K562 (cell line): ENCODE results near the gene AURKB. TPM values are rescaled to one million over a fixed set of nuclear protein-coding genes. Genes with fewer than 3 reads are reported as not detected.

Experiments used
- ATAC-seq: fragments of 200-7000 bp; cut with Tn5 transposase; 3 replicates; pipeline ENCODE4 v1.9.1; 2020; ENCODE audit warnings: moderate library complexity
- BruUV-seq: library from RNA; stranded (reverse); fragments of 400-500 nt; replicated peaks from 2 replicates; lab custom pipeline; 2021; lab: Mats Ljungman, UMichigan
- CTCF ChIA-PET: fragments of 300-600 bp; formaldehyde crosslinking; extraction: SDS; loops from one replicate; lab custom pipeline; 2021; ENCODE audit warnings: low intra/inter-chr PET ratio; lab: Yijun Ruan, JAX
- POLR2A ChIA-PET: fragments of 300-600, 350-650 bp; sonication (Branson Sonifier 250); formaldehyde crosslinking; extraction: SDS; loops from one replicate; lab custom pipeline; 2021; ENCODE audit warnings: antibody characterized with exemption, inconsistent platforms; lab: Yijun Ruan, JAX
- DNase-seq, 4 experiments: peaks; one replicate each; pipeline versions ENCODE4 v3.0.0 to v3.0.0-alpha.2; 2011 to 2018; ENCODE audit warnings: low spot score in 3 of 4, mixed read lengths in 3 of 4; ENCODE audit errors: extremely low read depth in 1 of 4
- FAIRE-seq: peaks from 2 replicates; lab custom pipeline; 2011; peaks lifted over from hg19 to GRCh38; lab: Jason Lieb, UNC
- H2AFZ ChIP-seq: 2 replicates; pipeline ENCODE4 v1.6.0; 2011; ENCODE audit warnings: low read depth, low read length, control low read depth, inconsistent platforms
- H3K27ac ChIP-seq: fragments of 200-600 bp; 3 replicates; pipeline ENCODE4 v1.8.0; 2011; ENCODE audit warnings: low read depth, mild to moderate bottlenecking, control low read depth, inconsistent platforms, low read length, moderate library complexity, mixed read lengths; ENCODE audit errors: extremely low read depth
- H3K27me3 ChIP-seq, 2 experiments: fragments of 300-600 bp in 1 of 2; 2 replicates in 1 of 2; 3 replicates in 1 of 2; pipeline versions ENCODE4 v1.6.0 to v1.8.0; 2011; ENCODE audit warnings: inconsistent platforms in 2 of 2, low read length in 2 of 2, mild to moderate bottlenecking in 1 of 2, mixed read lengths in 1 of 2, moderate library complexity in 1 of 2; ENCODE audit not compliant: control insufficient read depth in 2 of 2, insufficient read depth in 2 of 2
- H3K36me3 ChIP-seq: fragments of 300-600 bp; 3 replicates; pipeline ENCODE4 v1.8.0; 2011; ENCODE audit warnings: mild to moderate bottlenecking, low read length, inconsistent platforms; ENCODE audit not compliant: control insufficient read depth, insufficient read depth
- H3K4me1 ChIP-seq, 2 experiments: fragments of 200-600 bp in 1 of 2; replicated peaks in 1 of 2; 2 replicates in 1 of 2; 3 replicates in 1 of 2; pipeline versions ENCODE4 v1.5.1 to v1.8.0; 2011; ENCODE audit warnings: inconsistent platforms in 2 of 2, low read length in 2 of 2, mild to moderate bottlenecking in 1 of 2, mixed read lengths in 1 of 2, moderate library complexity in 1 of 2; ENCODE audit not compliant: control insufficient read depth in 2 of 2, insufficient read depth in 2 of 2
- H3K4me2 ChIP-seq: 2 replicates; pipeline ENCODE4 v1.6.1; 2011; ENCODE audit warnings: low read length, control low read depth, inconsistent platforms, mixed read lengths; ENCODE audit not compliant: insufficient read depth
- H3K4me3 ChIP-seq: fragments of 200-600 bp; sonication (generic), shearing (Covaris generic); 2 replicates; pipeline ENCODE4 v1.5.1; 2016; ENCODE audit warnings: control low read depth, inconsistent platforms
- H3K79me2 ChIP-seq: fragments of 200-600 bp; 3 replicates; pipeline ENCODE4 v1.8.0; 2011; ENCODE audit warnings: low read length, inconsistent platforms; ENCODE audit not compliant: control insufficient read depth, insufficient read depth
- H3K9ac ChIP-seq, 2 experiments: 2 replicates each; pipeline versions ENCODE4 v1.6.0 to v1.6.1; 2011; ENCODE audit warnings: low read depth in 2 of 2, low read length in 2 of 2, control low read depth in 1 of 2, inconsistent platforms in 1 of 2, mild to moderate bottlenecking in 1 of 2, mixed read lengths in 1 of 2; ENCODE audit not compliant: insufficient read depth in 1 of 2
- H3K9me1 ChIP-seq: one replicate; pipeline ENCODE4 v1.6.0; 2011; ENCODE audit warnings: inconsistent platforms, mild to moderate bottlenecking, low read length, moderate library complexity; ENCODE audit not compliant: control insufficient read depth, insufficient read depth
- H3K9me3 ChIP-seq: replicated peaks from 2 replicates; pipeline ENCODE4 v1.5.1; 2011; ENCODE audit warnings: low read depth, low read length, inconsistent platforms; ENCODE audit not compliant: control insufficient read depth, insufficient read depth
- H4K20me1 ChIP-seq: replicated peaks from 2 replicates; pipeline ENCODE4 v1.6.1; 2011; ENCODE audit warnings: low read length, inconsistent platforms, mixed read lengths; ENCODE audit not compliant: control insufficient read depth, insufficient read depth
- BACH1 ChIP-seq: fragments of 200-800 bp; sonication (Bioruptor generic); IDR thresholded peaks from 2 replicates; pipeline ENCODE4 v1.6.1; 2016; ENCODE audit warnings: missing genetic modification characterization, missing compliant biosample characterization
- CREBBP ChIP-seq: IDR thresholded peaks from one replicate; pipeline ENCODE4 v1.6.1; 2012; ENCODE audit warnings: low read depth, mild to moderate bottlenecking, control low read depth, inconsistent platforms, low read length
- EGR1 ChIP-seq: fragments of 450-650 bp; conservative IDR thresholded peaks from 2 replicates; pipeline ENCODE4 v1.6.1; 2017; ENCODE audit warnings: mild to moderate bottlenecking
- ETS1 ChIP-seq: conservative IDR thresholded peaks from 2 replicates; pipeline ENCODE4 v1.6.1; 2011; ENCODE audit warnings: low read depth, mild to moderate bottlenecking, low read length; ENCODE audit not compliant: control insufficient read depth
- FOXA3 ChIP-seq, 2 experiments: fragments of 450-650 bp in 1 of 2; sonication (generic) in 1 of 2; formaldehyde crosslinking; IDR thresholded peaks in 1 of 2; conservative IDR thresholded peaks in 1 of 2; 2 replicates each; pipeline versions ENCODE4 v1.4.0 to v1.8.0; 2020 to 2022; ENCODE audit warnings: mild to moderate bottlenecking in 2 of 2, missing genetic modification reagents in 1 of 2
- FOXP1 ChIP-seq: sonication (generic); formaldehyde crosslinking; IDR thresholded peaks from 2 replicates; pipeline ENCODE4 v1.8.0; 2022; ENCODE audit warnings: mild to moderate bottlenecking, missing genetic modification reagents
- KAT7 ChIP-seq: sonication (generic); formaldehyde crosslinking; IDR thresholded peaks from 2 replicates; pipeline ENCODE4 v1.8.0; 2022; ENCODE audit warnings: missing genetic modification reagents, mild to moderate bottlenecking, borderline replicate concordance
- KDM5B ChIP-seq: fragments of 200-600 bp; sonication (generic); IDR thresholded peaks from 2 replicates; pipeline ENCODE4 v1.6.1; 2012; ENCODE audit warnings: low read depth, mild to moderate bottlenecking, moderate library complexity, low read length, control low read depth, inconsistent platforms; ENCODE audit not compliant: insufficient replicate concordance
- NRF1 ChIP-seq, 2 experiments: fragments of 450-650 bp; IDR thresholded peaks in 1 of 2; conservative IDR thresholded peaks in 1 of 2; 2 replicates each; pipeline ENCODE4 v1.6.1; 2014; ENCODE audit warnings: mild to moderate bottlenecking in 2 of 2
- SAP30 ChIP-seq: fragments of 200-600 bp; sonication (generic); IDR thresholded peaks from 2 replicates; pipeline ENCODE4 v1.6.1; 2012; ENCODE audit warnings: borderline replicate concordance, low read depth, mild to moderate bottlenecking, moderate library complexity, low read length, control low read depth, inconsistent platforms; ENCODE audit not compliant: insufficient read depth, poor library complexity, severe bottlenecking
- XRCC5 ChIP-seq: fragments of 200-400 bp; formaldehyde crosslinking; IDR thresholded peaks from 2 replicates; pipeline ENCODE4 v1.6.1; 2017; ENCODE audit warnings: low read depth, mild to moderate bottlenecking, low read length
- ZBED1 ChIP-seq: IDR thresholded peaks from 2 replicates; pipeline ENCODE4 v1.6.1; 2014
- ZNF239 ChIP-seq: fragments of 250-450 bp; sonication (Bioruptor Pico); IDR thresholded peaks from 2 replicates; pipeline ENCODE4 v1.4.0; 2020; ENCODE audit warnings: mild to moderate bottlenecking
- ZNF511 ChIP-seq: sonication (generic); formaldehyde crosslinking; IDR thresholded peaks from 2 replicates; pipeline ENCODE4 v1.8.0; 2022; ENCODE audit warnings: mild to moderate bottlenecking, missing genetic modification reagents
- WGBS: fragments of 100-300 bp; shearing (Covaris generic); methylation state at CpG from one replicate; pipeline ENCODE4 v1.1.6; 2016; ENCODE audit warnings: low coverage, mixed read lengths; ENCODE audit not compliant: insufficient coverage; ENCODE audit errors: missing lambda C conversion rate; 5-methylcytosine and 5-hydroxymethylcytosine counted together
- in situ Hi-C: fragments of 300-500 bp; cut with MboI; formaldehyde crosslinking; loops from 4 replicates; pipeline ENCODE4 v1.15.0; 2018; ENCODE audit warnings: inconsistent platforms, mixed read lengths
- intact Hi-C: fragments of 100-400 bp; cut with micrococcal nuclease; formaldehyde crosslinking; loops from 2 replicates; pipeline ENCODE4 v1.14.2; 2022
- polyA plus RNA-seq, 8 experiments: library from polyadenylated mRNA; depleted of rRNA in 4 of 8; stranded (reverse) in 5 of 8; unstranded in 3 of 8; fragments of >200 nt; fragmentation: Nextera tagmentation in 2 of 8; fragmentation: Illumina TruSeq in 1 of 8; extraction: Ambion mirVana in 2 of 8; extraction: Trizol in 1 of 8; gene quantifications; 2 replicates each; pipeline versions ENCODE4 v1.2.1 to v1.2.3, GENCODE V29; 2011 to 2014; ENCODE audit warnings: inconsistent platforms in 1 of 8, missing spikeins in 1 of 8
- total RNA-seq, 7 experiments: library from RNA; depleted of rRNA in 6 of 7; stranded (reverse); fragments of >200 nt in 6 of 7; fragmentation: Illumina TruSeq in 2 of 7; extraction: Trizol in 2 of 7; gene quantifications; 2 replicates each; pipeline versions ENCODE4 v1.2.1 to v1.2.3, GENCODE V29; 2011 to 2021; ENCODE audit warnings: low replicate concordance in 1 of 7

Gene AURKB
- total and polyA plus RNA-seq, 9 of the 15 experiments (the other 6 are each of a cell fraction or from before 2014, with no cell fraction given), result 27.2 to 114 (median 74.8) TPM

DNA sequence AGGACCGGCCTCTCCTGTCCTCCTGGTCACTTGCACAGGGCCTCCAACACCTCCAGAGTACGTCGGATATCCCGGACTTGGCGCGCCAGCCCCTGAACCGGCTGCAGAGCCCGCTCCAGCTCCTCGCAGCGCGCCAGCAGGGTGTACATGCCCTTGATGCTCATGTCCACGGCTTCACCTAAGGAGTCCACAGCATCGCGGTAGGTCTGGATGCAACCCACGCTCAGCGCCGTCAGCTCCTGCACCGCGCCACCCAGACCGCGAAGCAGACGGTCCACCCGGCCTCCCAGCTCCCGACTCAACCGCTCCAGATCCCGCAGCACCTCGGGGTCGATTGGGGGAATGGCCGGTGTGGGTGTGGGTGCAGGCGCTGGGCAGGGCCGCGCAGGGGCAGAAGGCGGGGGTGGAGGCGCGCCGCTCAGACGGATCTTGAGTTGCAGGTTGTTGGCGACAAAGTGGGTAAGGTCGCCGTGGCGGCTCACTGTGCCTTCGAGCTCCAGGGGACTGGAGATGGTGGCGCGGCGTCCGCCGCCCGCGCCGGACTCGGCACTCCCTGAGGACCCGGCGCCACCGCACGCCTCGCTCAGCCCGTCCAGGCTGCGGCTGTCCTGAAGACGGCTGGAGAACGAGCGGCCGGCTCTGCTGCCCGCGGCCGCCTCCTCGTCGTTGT lies 21.2 kb downstream of the AURKB start:
- Histone ChIP-seq H3K4me2 (peak overlapping the region; percentile 100), H3K9me1 (no peaks in the 10 kb centered on the region), H2AFZ (peak overlapping the region; percentile 85), H3K27me3 (no peaks in the 10 kb centered on the region), H3K9ac (peak overlapping the region; percentile 77 to 93), H4K20me1 (peaks cover 10% of the 10 kb centered on the region), H3K4me3 (peak overlapping the region; percentile 88), H3K79me2 (peaks cover 18% of the 10 kb centered on the region), H3K4me1 (peaks cover 31 to 39% of the 10 kb centered on the region in 2 experiments), H3K36me3 (no peaks in the 10 kb centered on the region), H3K27ac (peak overlapping the region; percentile 85; the same call in 2 of the 3 replicates), H3K9me3 (no peaks in the 10 kb centered on the region)
- POLR2A ChIA-PET, result interaction anchor here (0.6 to 2.9 kb wide), 7 partner anchors 10 to 140 kb away, joined by 4 to 27 read pairs (median 8); no protein-coding TSS in a partner anchor
- 9% methylated on average over 23 of the region's 67 CpGs for WGBS
- TF ChIP-seq KDM5B (peak; percentile 20), KAT7 (no peak), ZBED1 (0 out of 2 replicates have a peak, but pooled peaks have one; percentile 29), EGR1 (peak; percentile 63), BACH1 (tag) (no peak), SAP30 (peak; percentile 37), FOXP1 (CRISPR knock-in tag) (peak; percentile 66; the same call in 1 of the 2 replicates), FOXA3 (CRISPR knock-in tag; conservative IDR thresholded peaks at IDR 0.05 in 1 of 2, IDR thresholded peaks at IDR 0.05 in 1 of 2) (0 out of 4 replicates have a peak, but pooled peaks of 1 of the 2 experiments have one; percentile 28), ZNF239 (CRISPR knock-in tag) (no peak), XRCC5 (0 out of 2 replicates have a peak, but pooled peaks have one; percentile 1), NRF1 (conservative IDR thresholded peaks at IDR 0.05 in 1 of 2, IDR thresholded peaks at IDR 0.05 in 1 of 2) (peak; percentile 24 to 38; a peak in 1 of 4 replicates), CREBBP (no peak), ETS1 (0 out of 2 replicates have a peak, but pooled peaks have one; percentile 11), ZNF511 (CRISPR knock-in tag) (no peak)
- intact Hi-C loops, result loop anchor here (10.0 kb wide), 1 partner anchor 116 kb away; no protein-coding TSS in a partner anchor
- CTCF ChIA-PET, result no interaction called here
- BruUV-seq, result no TSS peak
- ATAC-seq (0 out of 3 replicates have a peak, but pooled peaks have one; percentile 0), FAIRE-seq (no peak), DNase-seq (no peak)
- in situ Hi-C loops, result no loop called here
